ENCODE results near the gene PROKR2.

The PROKR2 gene

DNA sequence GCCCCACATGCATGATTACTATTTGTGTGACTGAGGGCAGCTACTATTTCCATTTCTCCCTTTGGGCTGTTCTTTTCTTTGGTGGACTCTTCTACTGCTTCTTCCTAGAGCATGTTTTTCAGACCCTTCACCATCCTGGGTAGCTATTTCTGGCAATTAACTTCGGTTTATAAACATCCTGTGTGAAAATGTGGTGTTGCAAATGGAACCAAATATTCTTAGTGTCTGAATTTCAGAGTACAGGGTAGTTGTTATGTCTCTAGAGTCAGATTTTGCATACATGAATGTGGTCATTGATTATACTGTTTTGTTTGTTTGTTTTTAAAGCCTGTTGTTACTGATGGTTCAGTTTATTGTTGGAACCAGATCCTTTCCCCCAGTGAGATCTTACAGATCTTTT lies 49.7 kb downstream of the PROKR2 start:
- TF ChIP-seq, protein P1, sequence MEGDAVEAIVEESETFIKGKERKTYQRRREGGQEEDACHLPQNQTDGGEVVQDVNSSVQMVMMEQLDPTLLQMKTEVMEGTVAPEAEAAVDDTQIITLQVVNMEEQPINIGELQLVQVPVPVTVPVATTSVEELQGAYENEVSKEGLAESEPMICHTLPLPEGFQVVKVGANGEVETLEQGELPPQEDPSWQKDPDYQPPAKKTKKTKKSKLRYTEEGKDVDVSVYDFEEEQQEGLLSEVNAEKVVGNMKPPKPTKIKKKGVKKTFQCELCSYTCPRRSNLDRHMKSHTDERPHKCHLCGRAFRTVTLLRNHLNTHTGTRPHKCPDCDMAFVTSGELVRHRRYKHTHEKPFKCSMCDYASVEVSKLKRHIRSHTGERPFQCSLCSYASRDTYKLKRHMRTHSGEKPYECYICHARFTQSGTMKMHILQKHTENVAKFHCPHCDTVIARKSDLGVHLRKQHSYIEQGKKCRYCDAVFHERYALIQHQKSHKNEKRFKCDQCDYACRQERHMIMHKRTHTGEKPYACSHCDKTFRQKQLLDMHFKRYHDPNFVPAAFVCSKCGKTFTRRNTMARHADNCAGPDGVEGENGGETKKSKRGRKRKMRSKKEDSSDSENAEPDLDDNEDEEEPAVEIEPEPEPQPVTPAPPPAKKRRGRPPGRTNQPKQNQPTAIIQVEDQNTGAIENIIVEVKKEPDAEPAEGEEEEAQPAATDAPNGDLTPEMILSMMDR (IDR thresholded peaks at IDR 0.05; ENCODE audit: low read depth, low read length, missing control alignments): no peak

More for the DNA sequence above, 49.7 kb downstream of the PROKR2 start:
- DNase-seq (ENCODE audit: extremely low read depth, low read depth): no peak
- H3K4me3 ChIP-seq (replicated peaks; ENCODE audit: low read depth, low read length): no peak overlapping the region
